ENCODE results near the gene PCDHB10.
"Not testable (repeated sequence)": the region's sequence is repeated elsewhere in the genome, so short reads cannot be mapped to it uniquely, and the experiment has no call there.

Gene PCDHB10

GRCh38 chr5:141172381-141173204 is 19.6 kb upstream of the PCDHB10 start, which contains the start of gene PCDHB7:
TSS of gene PCDHB7 (plus strand) at chr5:141172644. CDS start at chr5:141172836, 192 bp downstream.
- H3K27ac ChIP-seq: no peak within 1 kb of the TSS
- no peaks in the 10 kb centered on the region for H4K20me1 ChIP-seq
- H3K4me3 ChIP-seq: no peak within 1 kb of the TSS
- H3K27me3 ChIP-seq: no peaks in the 10 kb centered on the region
- TF ChIP-seq Cebpa-rat (IDR thresholded peaks at IDR 0.05): no peak
- no peaks in the 10 kb centered on the region for H3K36me3 ChIP-seq
- peaks cover 28 to 53% (median 35%) of the 10 kb centered on the region in 11 experiments for H3K9me3 ChIP-seq (replicated peaks in 1 of 11)
- H3K4me1 ChIP-seq: no peaks in the 10 kb centered on the region
- no peak within 1 kb of the TSS for H3K9ac ChIP-seq
- H3K4me2 ChIP-seq: no peak within 1 kb of the TSS

- H3K4me1 ChIP-seq, H3K9ac ChIP-seq, H3K27ac ChIP-seq, H3K4me3 ChIP-seq, H3K27me3 ChIP-seq, H3K36me3 ChIP-seq, H4K20me1 ChIP-seq, H3K4me2 ChIP-seq: not testable (repeated sequence)
- peaks cover 33 to 60% (median 42%) of the 10 kb centered on the region in 11 experiments for H3K9me3 ChIP-seq (replicated peaks in 1 of 11)
Observed at GRCh38 chr5:141174291-141175104, 17.7 kb upstream of the PCDHB10 start.

DNA sequence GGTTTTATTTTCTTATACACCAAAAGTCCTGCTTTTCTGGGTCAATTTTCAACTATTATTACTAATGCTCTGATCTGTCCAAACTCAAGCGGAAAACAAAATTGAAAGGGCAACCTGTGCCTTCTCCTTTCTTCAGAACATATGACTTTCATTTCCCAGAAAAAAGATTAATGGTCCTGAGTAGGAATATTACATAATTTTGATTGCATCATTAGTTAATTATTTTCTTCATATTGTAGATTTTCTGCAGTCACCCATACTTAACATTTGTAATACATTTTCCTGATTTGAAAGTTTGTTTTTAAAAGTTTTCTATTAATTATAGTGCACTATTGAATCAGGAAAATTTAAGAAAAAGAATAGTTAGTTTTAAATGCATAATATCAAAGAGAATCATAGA is 16.2 kb upstream of the PCDHB10 start:
- H3K4me1 ChIP-seq: no peaks in the 10 kb centered on the region
- TF ChIP-seq Cebpa-rat (IDR thresholded peaks at IDR 0.05): no peak
- H3K36me3 ChIP-seq: no peaks in the 10 kb centered on the region
- H3K9ac ChIP-seq: no peak overlapping the region
- no peak overlapping the region for H3K27ac ChIP-seq
- H4K20me1 ChIP-seq: no peaks in the 10 kb centered on the region
- H3K27me3 ChIP-seq: no peaks in the 10 kb centered on the region
- no peak overlapping the region for H3K4me2 ChIP-seq
- H3K9me3 ChIP-seq (replicated peaks in 1 of 11): peaks cover 41 to 73% (median 52%) of the 10 kb centered on the region in 11 experiments
- H3K4me3 ChIP-seq: no peak overlapping the region

DNA sequence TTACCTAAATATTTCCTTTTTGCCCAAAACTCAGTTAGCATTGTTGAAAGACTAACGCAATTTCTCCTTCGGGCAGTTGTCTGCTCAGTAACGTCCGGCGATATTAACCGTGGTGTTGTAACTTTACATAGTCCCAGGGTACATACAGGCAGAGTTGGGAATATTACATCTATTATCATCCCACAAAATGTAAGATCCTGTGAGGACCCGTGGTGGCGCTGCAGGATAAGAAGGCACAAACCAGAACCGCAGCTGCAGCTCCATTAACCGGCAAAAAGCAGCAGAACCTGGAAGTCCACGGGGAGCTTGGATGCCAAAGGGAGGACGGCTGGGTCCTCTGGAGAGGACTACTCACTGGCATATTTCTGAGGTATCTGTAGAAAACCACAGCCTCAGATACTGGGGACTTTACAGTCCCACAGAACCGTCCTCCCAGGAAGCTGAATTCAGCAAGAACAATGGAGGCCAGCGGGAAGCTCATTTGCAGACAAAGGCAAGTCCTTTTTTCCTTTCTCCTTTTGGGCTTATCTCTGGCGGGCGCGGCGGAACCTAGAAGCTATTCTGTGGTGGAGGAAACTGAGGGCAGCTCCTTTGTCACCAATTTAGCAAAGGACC is 14.5 kb upstream of the PCDHB10 start, which contains the start of gene PCDHB8:
PCDHB8 (plus strand) TSS at position 214 of the 615 bp plus-strand sequence; CDS start at position 459, 245 bp downstream.
- not testable (repeated sequence) for H3K36me3 ChIP-seq, H3K9ac ChIP-seq, H3K4me3 ChIP-seq, H4K20me1 ChIP-seq, H3K27ac ChIP-seq, H3K4me2 ChIP-seq, H3K4me1 ChIP-seq, H3K27me3 ChIP-seq
- peaks cover 46 to 75% (median 53%) of the 10 kb centered on the region in 11 experiments for H3K9me3 ChIP-seq (replicated peaks in 1 of 11)

GRCh38 chr5:141179371-141179770 is 12.8 kb upstream of the PCDHB10 start:
- H3K9me3 ChIP-seq (replicated peaks in 1 of 11): peaks cover 42 to 71% (median 50%) of the 10 kb centered on the region in 11 experiments
- H3K4me2 ChIP-seq, H3K27me3 ChIP-seq, H4K20me1 ChIP-seq, H3K4me1 ChIP-seq, H3K36me3 ChIP-seq, H3K9ac ChIP-seq, H3K27ac ChIP-seq, H3K4me3 ChIP-seq: not testable (repeated sequence)

DNA sequence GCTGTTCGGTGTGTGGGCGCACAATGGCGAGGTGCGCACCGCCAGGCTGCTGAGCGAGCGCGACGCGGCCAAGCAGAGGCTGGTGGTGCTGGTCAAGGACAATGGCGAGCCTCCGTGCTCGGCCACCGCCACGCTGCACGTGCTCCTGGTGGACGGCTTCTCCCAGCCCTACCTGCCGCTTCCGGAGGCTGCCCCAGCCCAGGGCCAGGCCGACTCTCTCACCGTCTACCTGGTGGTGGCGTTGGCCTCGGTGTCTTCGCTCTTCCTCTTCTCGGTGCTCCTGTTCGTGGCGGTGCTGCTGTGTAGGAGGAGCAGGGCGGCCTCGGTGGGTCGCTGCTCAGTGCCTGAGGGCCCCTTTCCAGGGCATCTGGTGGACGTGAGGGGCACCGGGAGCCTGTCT is 12.3 kb upstream of the PCDHB10 start:
- H3K4me2 ChIP-seq, H3K36me3 ChIP-seq: not testable (repeated sequence)
- H3K9me3 ChIP-seq (replicated peaks in 1 of 11): peaks cover 41 to 71% (median 50%) of the 10 kb centered on the region in 11 experiments

GRCh38 chr5:141180313-141180712 is 11.8 kb upstream of the PCDHB10 start:
- no peaks in the 10 kb centered on the region for H3K4me1 ChIP-seq
- no peaks in the 10 kb centered on the region for H3K36me3 ChIP-seq
- no peak overlapping the region for H3K4me3 ChIP-seq
- no peaks in the 10 kb centered on the region for H3K27me3 ChIP-seq
- H4K20me1 ChIP-seq: no peaks in the 10 kb centered on the region
- no peak for TF ChIP-seq Cebpa-rat (IDR thresholded peaks at IDR 0.05)
- no peak overlapping the region for H3K27ac ChIP-seq
- H3K9ac ChIP-seq: no peak overlapping the region
- H3K9me3 ChIP-seq (replicated peaks in 1 of 11): peaks cover 39 to 68% (median 48%) of the 10 kb centered on the region in 11 experiments
- H3K4me2 ChIP-seq: no peak overlapping the region

More for the DNA sequence above, 12.3 kb upstream of the PCDHB10 start:
- not testable (repeated sequence) for H3K4me1 ChIP-seq, H3K9ac ChIP-seq, H3K27ac ChIP-seq, H3K27me3 ChIP-seq, H4K20me1 ChIP-seq, H3K4me3 ChIP-seq

GRCh38 chr5:141182248-141182647 is 9.9 kb upstream of the PCDHB10 start, which contains the start of gene PCDHB16:
TSS of gene PCDHB16 (plus strand) at chr5:141182387. CDS start at chr5:141182560, 173 bp downstream.
- H3K9me3 ChIP-seq (replicated peaks in 1 of 11): peaks cover 41 to 64% (median 52%) of the 10 kb centered on the region in 11 experiments
- TF ChIP-seq Cebpa-rat (IDR thresholded peaks at IDR 0.05): no peak
- no peak within 1 kb of the TSS for H3K4me2 ChIP-seq
- no peaks in the 10 kb centered on the region for H3K27me3 ChIP-seq
- H3K9ac ChIP-seq: no peak within 1 kb of the TSS
- no peaks in the 10 kb centered on the region for H4K20me1 ChIP-seq
- H3K27ac ChIP-seq: no peak within 1 kb of the TSS
- no peak within 1 kb of the TSS for H3K4me3 ChIP-seq
- H3K4me1 ChIP-seq: no peaks in the 10 kb centered on the region
- H3K36me3 ChIP-seq: no peaks in the 10 kb centered on the region

- H3K9ac ChIP-seq, H3K4me1 ChIP-seq, H3K4me3 ChIP-seq, H3K4me2 ChIP-seq, H3K27ac ChIP-seq, H3K27me3 ChIP-seq, H4K20me1 ChIP-seq, H3K36me3 ChIP-seq: not testable (repeated sequence)
- peaks cover 48 to 70% (median 63%) of the 10 kb centered on the region in 11 experiments for H3K9me3 ChIP-seq (replicated peaks in 1 of 11)
Observed at GRCh38 chr5:141184117-141184855, 7.9 kb upstream of the PCDHB10 start.
